Common myeloid progenitor, CD34-positive (primary cell): Measurements from ENCODE around the gene TRIP13.
"Not testable (repeated sequence)": the region's sequence is repeated elsewhere in the genome, so short reads cannot be mapped to it uniquely, and the experiment has no call there.

Experiments
- CTCF ChIA-PET: fragments of 350-600 bp; sonication (Branson Sonifier 250); formaldehyde crosslinking; loops from one replicate; lab custom pipeline; 2021; ENCODE audit warnings: antibody characterized with exemption; lab: Charles Lee
- POLR2A ChIA-PET: fragments of 350-600 bp; sonication (Branson Sonifier 250); formaldehyde crosslinking; loops from one replicate; lab custom pipeline; 2021; ENCODE audit warnings: antibody characterized with exemption; lab: Charles Lee
- DNase-seq, 3 donors: peaks; one replicate each; pipeline versions ENCODE4 v3.0.0 to v3.0.0-alpha.2; 2013
- H3K27ac ChIP-seq, 2 experiments: 1 replicate in 1 of 2; 2 replicates in 1 of 2; pipeline ENCODE4 v1.7.0; 2013; ENCODE audit warnings: inconsistent platforms in 2 of 2, low read length in 2 of 2, mild to moderate bottlenecking in 2 of 2, low read depth in 1 of 2, moderate library complexity in 1 of 2; ENCODE audit not compliant: severe bottlenecking in 2 of 2, insufficient read depth in 1 of 2, poor library complexity in 1 of 2
- H3K27me3 ChIP-seq, 5 experiments: replicated peaks in 2 of 5; 1 replicate in 3 of 5; 2 replicates in 2 of 5; pipeline versions ENCODE4 v1.6.1 to v1.7.0; 2013; ENCODE audit warnings: low read length in 4 of 5, mild to moderate bottlenecking in 2 of 5, moderate library complexity in 2 of 5, inconsistent platforms in 1 of 5; ENCODE audit not compliant: insufficient read depth in 5 of 5, control insufficient read depth in 4 of 5
- H3K36me3 ChIP-seq, 4 experiments: 1 replicate in 2 of 4; 2 replicates in 2 of 4; pipeline versions ENCODE4 v1.6.1 to v1.7.0; 2013; ENCODE audit warnings: low read length in 3 of 4, control low read depth in 1 of 4, mild to moderate bottlenecking in 1 of 4; ENCODE audit not compliant: control insufficient read depth in 4 of 4, insufficient read depth in 4 of 4
- H3K4me1 ChIP-seq, 4 experiments: 1 replicate in 3 of 4; 2 replicates in 1 of 4; pipeline versions ENCODE4 v1.6.1 to v1.7.1; 2013; ENCODE audit warnings: low read length in 3 of 4, mild to moderate bottlenecking in 3 of 4, control low read depth in 1 of 4, inconsistent platforms in 1 of 4, moderate library complexity in 1 of 4; ENCODE audit not compliant: control insufficient read depth in 4 of 4, insufficient read depth in 4 of 4; ENCODE audit errors: control extremely low read depth in 1 of 4
- H3K4me3 ChIP-seq, 7 experiments: 1 replicate in 4 of 7; 2 replicates in 3 of 7; pipeline versions ENCODE4 v1.5.1 to v1.7.0; 2013; ENCODE audit warnings: mild to moderate bottlenecking in 7 of 7, low read length in 6 of 7, moderate library complexity in 6 of 7, inconsistent platforms in 2 of 7, low read depth in 2 of 7, control low read depth in 1 of 7; ENCODE audit not compliant: insufficient read depth in 4 of 7, control insufficient read depth in 1 of 7; ENCODE audit errors: extremely low read depth in 1 of 7
- H3K9me3 ChIP-seq, 5 experiments: 1 replicate in 4 of 5; 2 replicates in 1 of 5; pipeline versions ENCODE4 v1.6.1 to v1.7.1; 2013; ENCODE audit warnings: low read length in 4 of 5, mild to moderate bottlenecking in 2 of 5, inconsistent platforms in 1 of 5, low read depth in 1 of 5, moderate library complexity in 1 of 5; ENCODE audit not compliant: control insufficient read depth in 4 of 5, insufficient read depth in 2 of 5; ENCODE audit errors: control extremely low read depth in 1 of 5
- WGBS: methylation state at CpG from one replicate; pipeline ENCODE4 v1.1.5; 2013; ENCODE audit not compliant: insufficient coverage; 5-methylcytosine and 5-hydroxymethylcytosine counted together

Gene TRIP13

DNA sequence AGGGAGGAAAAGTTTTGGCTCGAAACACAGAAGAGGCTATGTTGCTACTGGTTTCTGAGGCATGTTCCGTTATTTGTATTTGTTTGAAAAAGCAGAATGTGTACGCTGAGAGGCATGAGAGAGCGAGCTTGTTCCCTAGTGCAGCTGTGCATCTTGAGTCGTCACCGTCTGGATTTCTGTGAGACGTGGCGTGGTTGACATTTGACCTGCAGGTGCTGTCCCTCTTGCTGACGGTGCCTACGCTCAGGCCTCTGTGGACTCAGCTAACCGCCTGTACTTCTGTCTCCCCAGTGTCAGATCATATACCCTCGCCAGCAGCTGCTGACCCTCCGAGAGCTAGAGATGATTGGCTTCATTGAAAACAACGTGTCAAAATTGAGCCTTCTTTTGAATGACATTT lies 21.5 kb downstream of the TRIP13 start:
- POLR2A ChIA-PET: no interaction called here
- peaks cover 1 to 79% (median 33%) of the 10 kb centered on the region in 4 experiments for H3K36me3 ChIP-seq
- 94% methylated on average over 13 of the region's 14 CpGs for WGBS
- H3K27me3 ChIP-seq: no peaks in the 10 kb centered on the region
- no peak for DNase-seq
- no peak overlapping the region for H3K4me3 ChIP-seq
- H3K27ac ChIP-seq: no peak overlapping the region
- CTCF ChIA-PET: interaction anchor here (2.0 kb wide), 1 partner anchor 9 kb away, joined by 8 read pairs; no protein-coding TSS in a partner anchor
- H3K4me1 ChIP-seq: no peaks in the 10 kb centered on the region
- H3K9me3 ChIP-seq: peaks cover 0 to 4% (median 0%) of the 10 kb centered on the region in 5 experiments

DNA sequence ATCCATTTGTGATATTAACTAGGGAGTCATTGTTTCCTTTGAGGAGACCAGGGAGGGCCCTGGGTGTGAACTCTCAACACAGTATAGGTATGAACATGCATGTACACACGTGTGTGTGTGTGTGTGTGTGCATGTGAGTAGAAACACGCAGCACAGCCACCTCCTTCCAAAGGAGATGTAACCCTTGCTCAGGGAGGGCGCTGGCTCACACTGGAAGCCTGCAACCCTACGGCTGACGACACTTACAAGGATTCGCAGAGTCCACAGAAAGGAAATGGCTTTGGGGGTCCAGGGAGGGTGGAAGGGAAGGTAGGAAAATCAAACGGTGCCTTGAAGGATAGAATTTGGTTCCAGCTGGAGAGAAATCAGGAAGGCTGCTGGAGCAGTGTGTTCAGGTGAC lies 21.9 kb downstream of the TRIP13 start:
- 98% methylated on average over 7 of the region's 7 CpGs for WGBS
- no peak for DNase-seq
- H3K4me1 ChIP-seq: no peaks in the 10 kb centered on the region
- POLR2A ChIA-PET: no interaction called here
- CTCF ChIA-PET: interaction anchor here (2.0 kb wide), 1 partner anchor 9 kb away, joined by 8 read pairs; no protein-coding TSS in a partner anchor
- H3K36me3 ChIP-seq: peaks cover 2 to 82% (median 31%) of the 10 kb centered on the region in 4 experiments
- H3K9me3 ChIP-seq: peaks cover 0 to 4% (median 0%) of the 10 kb centered on the region in 5 experiments
- no peak overlapping the region for H3K4me3 ChIP-seq
- H3K27ac ChIP-seq: no peak overlapping the region
- H3K27me3 ChIP-seq: no peaks in the 10 kb centered on the region

DNA sequence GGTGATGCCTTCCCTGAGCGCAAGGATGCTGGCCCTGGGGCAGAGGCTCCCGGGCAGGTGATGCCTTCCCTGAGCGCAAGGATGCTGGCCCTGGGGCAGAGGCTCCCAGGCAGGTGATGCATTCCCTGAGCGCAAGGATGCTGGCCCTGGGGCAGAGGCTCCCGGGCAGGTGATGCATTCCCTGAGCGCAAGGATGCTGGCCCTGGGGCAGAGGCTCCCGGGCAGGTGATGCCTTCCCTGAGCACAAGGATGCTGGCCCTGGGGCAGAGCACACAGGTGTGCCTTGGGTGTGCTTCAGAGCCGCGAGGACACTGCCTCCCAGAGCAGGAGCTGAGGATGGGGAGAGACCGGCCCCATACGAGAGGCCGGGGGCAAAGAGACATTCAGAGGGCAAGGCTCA lies 22.7 kb downstream of the TRIP13 start:
- DNase-seq, H3K27me3 ChIP-seq, H3K27ac ChIP-seq, H3K4me3 ChIP-seq, H3K9me3 ChIP-seq, POLR2A ChIA-PET, H3K4me1 ChIP-seq: not testable (repeated sequence)
- WGBS: 99% methylated on average over 9 of the region's 12 CpGs
- CTCF ChIA-PET: interaction anchor here (0.6 kb wide), 1 partner anchor 8 kb away, joined by 3 read pairs; no protein-coding TSS in a partner anchor
- H3K36me3 ChIP-seq: peaks cover 2 to 76% (median 30%) of the 10 kb centered on the region in 4 experiments

DNA sequence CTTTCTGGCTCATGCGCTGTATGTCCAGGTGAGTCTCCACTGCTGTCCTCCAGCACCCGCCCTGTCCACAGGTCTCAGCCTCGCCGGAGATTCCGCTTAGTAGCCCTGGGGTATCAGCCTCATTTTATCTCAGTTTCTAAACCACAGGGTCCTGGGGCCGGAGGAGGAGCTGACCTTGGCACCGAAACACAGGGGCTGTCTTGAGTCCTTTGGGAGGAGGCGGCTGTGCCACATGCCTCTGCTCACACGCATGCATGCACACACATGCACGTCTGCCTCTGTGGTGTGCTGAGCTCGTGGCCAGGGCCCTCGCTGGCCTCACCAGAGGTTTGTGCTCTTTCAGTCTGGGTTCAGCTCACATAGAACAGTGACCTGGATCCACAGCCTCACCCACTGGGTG lies 23.3 kb downstream of the TRIP13 start:
- no peak for DNase-seq
- H3K36me3 ChIP-seq: peaks cover 2 to 71% (median 27%) of the 10 kb centered on the region in 4 experiments
- H3K4me3 ChIP-seq: no peak overlapping the region
- CTCF ChIA-PET: interaction anchor here (0.6 kb wide), 2 partner anchors 9 to 12 kb away, joined by 3 read pairs; no protein-coding TSS in a partner anchor
- 93% methylated on average over 12 of the region's 12 CpGs for WGBS
- POLR2A ChIA-PET: no interaction called here
- H3K9me3 ChIP-seq: peaks cover 0 to 4% (median 0%) of the 10 kb centered on the region in 5 experiments
- H3K4me1 ChIP-seq: no peaks in the 10 kb centered on the region
- no peaks in the 10 kb centered on the region for H3K27me3 ChIP-seq
- no peak overlapping the region for H3K27ac ChIP-seq

DNA sequence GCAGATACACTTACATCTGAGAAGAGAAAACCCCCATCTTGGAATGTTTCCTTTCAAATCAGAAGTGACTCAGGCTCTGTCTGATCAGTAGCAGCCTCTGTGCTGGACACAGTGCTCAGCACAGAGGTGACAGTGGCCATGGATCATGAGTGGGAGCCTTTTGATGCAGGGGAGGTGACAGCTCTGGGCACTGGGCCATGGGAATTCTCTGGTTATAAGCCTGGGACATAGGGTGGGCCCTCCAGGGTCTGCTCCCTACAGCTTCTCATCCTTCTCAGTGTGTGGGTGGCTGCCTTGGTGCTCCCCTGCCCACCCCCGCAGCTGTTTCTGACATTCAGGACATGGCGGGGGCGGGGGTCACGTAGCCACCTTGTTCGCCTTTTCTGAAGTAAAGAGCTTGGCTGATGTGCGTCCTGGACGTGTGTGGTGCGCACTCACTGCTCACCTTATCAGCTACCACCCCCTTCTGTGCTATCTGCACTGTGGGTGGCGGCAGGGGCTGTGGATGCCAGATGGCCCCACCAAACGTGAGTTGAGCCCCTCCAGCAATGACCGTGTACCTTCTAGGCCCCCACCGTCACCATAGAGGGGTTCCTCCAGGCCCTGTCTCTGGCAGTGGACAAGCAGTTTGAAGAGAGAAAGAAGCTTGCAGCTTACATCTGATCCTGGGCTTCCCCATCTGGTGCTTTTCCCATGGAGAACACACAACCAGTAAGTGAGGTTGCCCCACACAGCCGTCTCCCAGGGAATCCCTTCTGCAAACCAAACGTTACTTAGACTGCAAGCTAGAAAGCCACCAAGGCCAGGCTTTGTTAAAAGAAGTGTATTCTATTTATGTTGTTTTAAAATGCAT lies 24.0 kb downstream of the TRIP13 start:
- POLR2A ChIA-PET: no interaction called here
- CTCF ChIA-PET: interaction anchor here (0.6 kb wide), 1 partner anchor 13 kb away, joined by 3 read pairs; no protein-coding TSS in a partner anchor
- Histone ChIP-seq H3K27ac (no peak overlapping the region), H3K27me3 (no peaks in the 10 kb centered on the region), H3K36me3 (peaks cover 2 to 67% (median 26%) of the 10 kb centered on the region in 4 experiments), H3K4me1 (no peaks in the 10 kb centered on the region), H3K4me3 (no peak overlapping the region), H3K9me3 (peaks cover 0 to 4% (median 0%) of the 10 kb centered on the region in 5 experiments)
- no peak for DNase-seq
- 88% methylated on average over 9 of the region's 14 CpGs for whole genome bisulfite sequencing

DNA sequence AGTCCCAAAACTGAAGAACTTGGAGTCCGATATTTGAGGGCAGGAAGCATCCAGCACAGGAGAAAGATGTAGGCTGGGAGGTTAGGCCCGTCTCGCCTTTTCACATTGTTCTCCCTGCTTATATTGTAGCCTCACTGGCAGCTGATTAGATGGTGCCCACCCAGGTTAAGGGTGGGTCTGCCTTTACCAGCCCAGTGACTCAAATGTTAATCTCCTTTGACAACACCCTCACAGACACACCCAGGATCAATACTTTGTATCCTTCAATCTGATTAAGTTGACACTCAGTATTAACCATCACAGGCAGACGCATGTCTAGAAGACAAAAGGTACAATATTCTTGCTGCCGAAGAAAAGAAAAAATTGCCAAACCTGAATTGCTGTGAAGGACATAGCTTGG lies 26.0 kb downstream of the TRIP13 start:
- POLR2A ChIA-PET: not testable (repeated sequence)
- peaks cover 2 to 56% (median 25%) of the 10 kb centered on the region in 4 experiments for H3K36me3 ChIP-seq

More for the DNA sequence above, 26.0 kb downstream of the TRIP13 start:
- H3K9me3 ChIP-seq: peaks cover 0 to 10% (median 0%) of the 10 kb centered on the region in 5 experiments
- not testable (repeated sequence) for H3K4me1 ChIP-seq, H3K27ac ChIP-seq, DNase-seq, H3K27me3 ChIP-seq, H3K4me3 ChIP-seq
- whole genome bisulfite sequencing: 100% methylated on average over 4 of the region's 5 CpGs
- CTCF ChIA-PET: interaction anchor here (1.1 to 2.0 kb wide), 4 partner anchors 9 to 249 kb away, joined by 3 to 5 read pairs (median 4); no protein-coding TSS in a partner anchor
